Medulla oblongata (tissue), 1 donor: Measurements from ENCODE around the gene TFB1M.
A peak's percentile ranks its signal among the peaks of the same experiment; 100 is the strongest.

Source experiments
- DNase-seq: peaks from one replicate; pipeline ENCODE4 v3.0.0-alpha.2; 2015; ENCODE audit errors: extremely low spot score

Gene TFB1M

GRCh38 chr6:155264693-155265320, 49.5 kb downstream of the TFB1M start:
- no peak for DNase-seq

- no peak for DNase-seq
These were observed 50.8 kb downstream of the TFB1M start, which contains the start of gene CLDN20 for GRCh38 chr6:155263373-155264063. TSS of gene CLDN20 (plus strand) at chr6:155264013. CDS start at chr6:155275720, 11,707 bp downstream.

DNA sequence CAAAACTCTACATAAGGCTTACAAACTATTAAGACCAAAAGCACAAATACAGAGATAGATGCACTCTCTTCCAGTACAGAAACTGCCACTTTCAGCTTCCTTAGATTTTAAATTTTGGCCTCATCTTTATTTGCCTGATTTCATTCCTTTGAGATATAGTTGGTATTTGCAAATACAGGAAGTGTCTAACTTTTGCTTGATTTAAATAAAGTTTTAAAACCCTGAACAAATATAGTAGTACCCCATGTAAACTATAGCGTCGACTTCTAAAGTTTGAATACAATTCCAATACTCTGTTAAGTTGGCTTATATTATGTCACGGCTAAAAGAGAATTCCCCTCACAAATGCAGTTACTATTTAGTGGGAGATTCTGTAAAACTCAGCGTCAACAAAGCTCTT, 51.6 kb downstream of the TFB1M start:
- DNase-seq = no peak

DNA sequence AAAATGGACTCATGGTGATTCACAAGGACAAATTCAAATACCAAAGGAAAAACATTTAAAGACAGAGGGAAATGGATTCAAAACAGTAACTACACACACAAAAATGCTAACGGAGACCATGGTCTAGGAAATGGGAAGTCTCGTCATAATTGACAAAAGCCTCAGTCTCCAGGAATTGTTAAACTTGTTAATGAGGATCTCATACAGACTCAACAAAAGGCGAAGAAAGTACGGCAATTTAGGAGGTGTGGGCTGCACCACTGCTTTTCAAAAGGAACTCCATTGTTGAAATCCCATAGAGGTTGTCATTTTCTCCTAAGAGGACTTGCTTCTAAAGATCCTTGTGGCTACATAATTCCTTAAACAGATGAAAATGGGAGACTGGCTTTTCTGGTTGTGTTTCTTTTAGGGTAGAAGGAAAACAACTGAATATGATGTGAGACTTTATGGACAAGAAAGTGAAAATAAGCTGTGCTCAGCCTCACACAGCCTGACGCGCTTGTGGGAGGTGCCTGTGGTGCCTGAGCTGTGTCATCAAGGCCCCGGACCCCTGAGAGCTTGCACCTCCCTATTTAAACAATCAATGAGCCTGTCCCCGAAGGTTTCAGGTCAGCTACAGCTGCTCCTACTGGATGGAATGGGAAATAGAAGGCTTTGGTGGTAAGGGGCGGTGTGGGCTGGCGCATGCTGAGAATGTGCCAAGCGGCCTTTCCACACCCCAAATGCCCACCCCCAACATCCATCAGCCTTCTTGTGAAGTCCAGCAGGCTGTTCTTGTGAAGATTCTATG, 53.0 kb downstream of the TFB1M start:
- DNase-seq = no peak

DNA sequence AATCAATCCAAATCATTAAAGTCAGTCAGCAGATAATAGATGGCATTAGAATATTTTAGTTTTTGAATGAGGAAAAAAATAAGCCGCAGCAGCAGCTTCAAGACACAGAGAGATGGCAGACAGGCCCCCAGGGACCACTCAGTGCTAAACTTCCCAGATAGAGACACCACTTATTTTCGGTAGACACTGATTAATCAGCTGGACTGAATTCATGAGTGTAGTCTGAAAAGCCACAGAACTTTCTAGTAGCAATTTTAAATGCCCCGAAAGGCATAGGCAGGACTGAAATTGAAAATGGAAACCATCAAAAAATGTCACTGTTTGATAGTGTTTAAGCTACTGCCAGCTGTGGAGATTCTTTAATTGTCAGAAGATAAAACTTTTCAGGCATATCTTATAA, 53.6 kb downstream of the TFB1M start:
- DNase-seq = no peak

- DNase-seq = no peak
These were observed 54.4 kb downstream of the TFB1M start for GRCh38 chr6:155259897-155260296.

GRCh38 chr6:155259204-155259603, 55.1 kb downstream of the TFB1M start:
- DNase-seq = no peak

DNA sequence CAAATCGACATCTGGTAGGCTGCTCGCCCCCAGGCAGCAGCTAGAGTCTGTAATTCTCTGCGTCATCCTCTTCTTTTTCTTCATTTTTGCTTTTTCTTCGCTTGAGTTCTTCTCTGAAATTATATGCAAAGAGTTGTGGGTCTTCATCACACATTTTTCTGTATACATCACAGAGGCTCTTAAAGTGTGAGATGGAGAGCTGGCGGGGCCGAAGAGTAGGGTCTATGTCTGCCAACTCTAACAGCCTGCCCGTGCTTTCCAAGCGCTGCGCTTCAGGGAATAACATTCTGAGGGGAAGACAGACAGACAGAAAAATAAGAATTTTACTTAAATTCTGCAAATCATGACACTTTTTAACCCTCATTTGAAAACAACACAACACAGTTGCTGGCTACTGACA, 56.5 kb downstream of the TFB1M start:
- DNase-seq = no peak

DNA sequence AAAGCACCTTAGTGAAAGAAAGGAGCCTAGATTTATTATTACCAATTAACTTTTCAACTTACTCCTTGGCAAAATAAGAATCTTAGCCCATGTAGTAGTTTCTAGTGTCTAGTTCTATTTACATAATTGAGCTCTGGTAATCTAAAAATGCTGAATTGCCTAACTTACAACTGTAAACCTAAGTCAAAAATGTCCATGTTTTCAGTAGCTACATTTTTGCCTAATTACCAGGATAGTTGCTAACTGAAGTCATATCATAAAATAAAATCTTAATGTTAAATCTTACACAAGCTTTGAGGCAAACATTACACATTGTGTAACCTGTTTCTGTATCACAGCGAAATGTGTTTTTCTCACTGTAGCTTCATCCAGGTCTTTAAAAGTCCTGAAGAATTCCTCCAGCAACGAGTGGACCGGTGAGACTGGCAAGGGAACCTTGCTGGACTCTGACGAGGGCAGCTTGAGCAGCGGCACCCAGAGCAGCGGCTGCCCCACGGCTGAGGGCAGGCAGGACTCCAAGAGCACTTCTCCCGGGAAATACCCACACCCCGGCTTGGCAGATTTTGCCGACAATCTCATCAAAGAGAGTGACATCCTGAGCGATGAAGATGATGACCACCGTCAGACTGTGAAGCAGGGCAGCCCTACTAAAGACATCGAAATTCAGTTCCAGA, 58.0 kb downstream of the TFB1M start:
- no peak for DNase-seq

DNA sequence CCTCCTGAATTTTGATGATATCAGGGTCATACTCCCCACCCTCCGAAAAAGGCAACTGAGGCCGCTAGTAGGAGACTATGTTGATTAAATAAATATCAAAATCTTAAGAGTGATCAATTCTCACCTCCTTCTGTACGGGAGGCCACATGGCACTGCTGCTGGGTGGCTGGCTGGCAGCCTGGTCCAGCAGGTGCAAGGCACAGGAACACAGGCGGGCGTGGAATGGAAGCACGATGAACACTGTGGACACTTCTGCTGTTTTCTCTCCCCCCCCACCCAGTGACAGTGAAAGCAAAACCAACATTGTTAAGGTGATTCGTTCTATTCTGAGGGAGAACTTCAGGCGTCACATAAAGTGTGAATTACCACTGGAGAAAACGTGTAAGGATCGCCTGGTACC, 60.1 kb downstream of the TFB1M start:
- no peak for DNase-seq

GRCh38 chr6:155253337-155253736, 60.9 kb downstream of the TFB1M start:
- DNase-seq = no peak

- DNase-seq = no peak
These were observed 61.7 kb downstream of the TFB1M start for GRCh38 chr6:155252581-155252980.

DNA sequence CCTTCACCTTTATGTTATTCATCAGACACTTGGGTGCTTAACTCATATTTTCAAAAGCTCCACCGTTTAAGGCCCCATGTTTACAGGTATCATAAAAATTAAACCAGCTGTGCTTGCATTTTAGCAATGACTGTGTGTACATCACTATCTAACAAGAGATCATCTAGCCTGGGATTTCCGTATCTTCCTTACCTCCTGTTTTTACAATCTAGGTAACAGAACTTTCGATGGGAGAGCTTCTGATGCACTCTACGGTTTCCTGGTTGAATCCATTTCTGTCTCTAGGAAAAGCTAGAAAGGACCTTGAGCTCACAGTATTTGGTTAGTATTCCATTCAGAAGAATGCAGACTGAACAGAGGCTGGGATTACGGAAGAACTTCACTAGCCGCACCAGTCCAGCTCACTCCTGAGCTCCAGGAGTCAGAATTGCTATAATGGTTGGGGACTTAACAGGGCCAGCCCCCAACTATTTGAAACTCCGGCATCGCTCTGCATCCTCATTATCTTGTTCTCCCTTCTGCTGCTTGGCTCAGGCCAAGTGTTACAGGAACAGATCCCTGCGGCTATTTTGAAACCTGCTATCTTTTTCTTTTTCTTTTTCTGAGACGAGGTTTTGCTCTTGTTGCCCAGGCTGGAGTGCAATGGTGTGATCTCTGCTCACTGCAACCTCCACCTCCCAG, 63.4 kb downstream of the TFB1M start:
- DNase-seq = no peak

DNA sequence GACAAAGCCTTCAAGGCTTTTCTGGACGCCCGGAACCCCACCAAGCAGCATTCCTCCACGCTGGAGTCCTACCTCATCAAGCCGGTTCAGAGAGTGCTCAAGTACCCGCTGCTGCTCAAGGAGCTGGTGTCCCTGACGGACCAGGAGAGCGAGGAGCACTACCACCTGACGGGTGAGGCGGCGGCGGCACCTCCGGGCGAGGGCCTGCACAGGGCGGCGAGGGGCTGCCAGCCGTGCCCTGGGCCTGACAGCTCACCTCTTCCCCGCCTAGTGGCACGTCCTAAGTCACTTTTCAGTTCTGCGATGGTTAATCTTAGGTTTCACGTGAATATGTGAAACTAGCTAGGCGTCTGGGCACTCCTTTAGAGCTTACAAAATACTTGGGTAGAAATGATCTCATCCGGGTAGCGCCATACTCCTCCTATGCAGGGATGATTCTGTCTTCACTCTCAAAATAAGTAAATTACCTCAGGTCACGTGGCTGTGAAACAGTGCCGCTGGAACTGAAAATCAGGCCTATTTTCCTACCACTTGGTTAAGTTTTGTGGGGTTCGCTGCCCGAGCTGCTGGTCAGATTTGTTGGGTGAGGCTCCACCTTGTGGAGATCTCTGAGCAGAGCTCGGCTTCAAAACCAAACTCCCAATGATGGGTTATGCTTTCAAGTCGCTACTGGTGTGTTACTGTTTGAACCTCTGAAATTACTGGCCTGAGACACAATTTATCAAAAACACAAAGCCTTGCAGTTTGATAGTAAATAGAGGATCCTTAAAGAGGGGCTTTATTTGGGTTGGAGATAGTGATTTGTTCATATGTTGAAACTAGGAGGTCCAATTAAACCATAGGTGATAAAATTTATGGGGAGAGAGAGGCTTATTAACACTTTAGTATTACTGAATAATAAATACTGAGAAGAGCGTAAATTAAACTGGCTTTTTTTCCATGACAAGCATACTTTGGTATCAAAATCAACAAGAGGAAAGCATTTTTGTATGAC, 66.0 kb downstream of the TFB1M start:
- peak; percentile 78 for DNase-seq

GRCh38 chr6:155247618-155248007, 66.7 kb downstream of the TFB1M start:
- no peak for DNase-seq

DNA sequence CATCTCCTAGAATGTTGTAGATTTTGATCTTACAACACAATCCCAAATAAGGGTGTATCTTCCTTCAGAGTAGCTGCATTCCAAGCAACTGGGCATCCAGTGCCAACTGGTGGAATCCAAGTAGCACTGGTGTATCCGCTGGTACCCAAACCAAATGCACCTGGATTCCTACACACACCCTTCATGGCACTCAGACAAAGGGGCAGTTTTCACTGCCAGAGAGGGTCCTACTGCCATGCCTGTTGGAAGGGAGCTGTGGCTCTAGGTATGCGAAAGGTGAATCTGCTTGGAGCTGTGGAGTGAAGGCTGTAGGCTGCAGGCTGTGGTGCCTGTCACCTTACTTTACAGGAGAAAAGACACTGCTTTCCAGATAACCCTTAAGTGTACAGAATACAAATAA, 67.5 kb downstream of the TFB1M start:
- no peak for DNase-seq

DNA sequence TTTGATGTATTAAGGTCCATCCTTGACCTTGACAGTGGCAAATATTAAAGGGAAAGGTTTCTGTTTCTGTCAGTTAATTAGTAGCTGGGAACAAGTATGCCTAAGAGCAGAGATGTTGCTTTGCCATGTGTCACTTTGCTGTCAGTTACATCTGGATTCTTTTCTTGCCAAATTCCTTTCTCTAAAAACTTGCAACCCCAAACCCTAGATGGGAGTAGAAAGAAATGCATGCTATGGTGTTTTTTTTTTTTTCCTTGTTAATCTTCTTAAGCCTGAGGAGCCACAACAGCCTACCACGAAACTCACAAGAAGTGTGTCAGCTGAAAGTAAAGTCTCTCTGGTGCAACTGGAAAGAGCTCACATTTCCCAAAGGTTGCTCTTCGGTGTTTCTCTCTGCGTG, 68.5 kb downstream of the TFB1M start:
- DNase-seq = no peak

DNA sequence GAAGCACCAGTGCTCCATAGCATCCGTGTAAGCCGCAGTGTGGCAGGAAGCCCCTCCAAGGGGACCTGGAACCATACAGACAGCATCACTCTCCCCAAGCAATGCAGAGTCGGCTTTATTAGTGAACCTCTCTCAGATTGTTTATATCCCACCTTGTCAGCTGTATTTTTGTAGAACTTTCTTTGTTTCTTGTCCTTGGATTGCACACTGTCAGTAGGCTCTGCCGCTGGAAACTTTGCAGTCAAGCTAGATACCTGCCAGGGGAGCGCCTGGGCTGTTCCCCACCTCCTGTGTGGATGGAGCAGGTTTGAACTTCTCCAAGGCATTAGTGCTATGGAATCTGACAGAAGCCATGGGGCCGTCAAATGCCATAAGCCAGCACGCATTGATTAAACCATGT, 69.1 kb downstream of the TFB1M start:
- DNase-seq = no peak

- no peak for DNase-seq
These were observed 69.8 kb downstream of the TFB1M start for GRCh38 chr6:155244434-155244833.

GRCh38 chr6:155241966-155242365, 72.3 kb downstream of the TFB1M start:
- DNase-seq = no peak
